HG03045 (cell line): ENCODE results near the gene NBPF4.
"Not testable (repeated sequence)": the region's sequence is repeated elsewhere in the genome, so short reads cannot be mapped to it uniquely, and the experiment has no call there.

Source experiments
- ATAC-seq: cut with Tn5 transposase; IDR thresholded peaks from one replicate; pipeline ENCODE4 v1.9.1; 2021; ENCODE audit warnings: mild to moderate bottlenecking, moderate library complexity; ENCODE audit not compliant: unreplicated experiment

The NBPF4 gene, protein sequence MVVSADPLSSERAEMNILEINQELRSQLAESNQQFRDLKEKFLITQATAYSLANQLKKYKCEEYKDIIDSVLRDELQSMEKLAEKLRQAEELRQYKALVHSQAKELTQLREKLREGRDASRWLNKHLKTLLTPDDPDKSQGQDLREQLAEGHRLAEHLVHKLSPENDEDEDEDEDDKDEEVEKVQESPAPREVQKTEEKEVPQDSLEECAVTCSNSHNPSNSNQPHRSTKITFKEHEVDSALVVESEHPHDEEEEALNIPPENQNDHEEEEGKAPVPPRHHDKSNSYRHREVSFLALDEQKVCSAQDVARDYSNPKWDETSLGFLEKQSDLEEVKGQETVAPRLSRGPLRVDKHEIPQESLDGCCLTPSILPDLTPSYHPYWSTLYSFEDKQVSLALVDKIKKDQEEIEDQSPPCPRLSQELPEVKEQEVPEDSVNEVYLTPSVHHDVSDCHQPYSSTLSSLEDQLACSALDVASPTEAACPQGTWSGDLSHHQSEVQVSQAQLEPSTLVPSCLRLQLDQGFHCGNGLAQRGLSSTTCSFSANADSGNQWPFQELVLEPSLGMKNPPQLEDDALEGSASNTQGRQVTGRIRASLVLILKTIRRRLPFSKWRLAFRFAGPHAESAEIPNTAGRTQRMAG

DNA sequence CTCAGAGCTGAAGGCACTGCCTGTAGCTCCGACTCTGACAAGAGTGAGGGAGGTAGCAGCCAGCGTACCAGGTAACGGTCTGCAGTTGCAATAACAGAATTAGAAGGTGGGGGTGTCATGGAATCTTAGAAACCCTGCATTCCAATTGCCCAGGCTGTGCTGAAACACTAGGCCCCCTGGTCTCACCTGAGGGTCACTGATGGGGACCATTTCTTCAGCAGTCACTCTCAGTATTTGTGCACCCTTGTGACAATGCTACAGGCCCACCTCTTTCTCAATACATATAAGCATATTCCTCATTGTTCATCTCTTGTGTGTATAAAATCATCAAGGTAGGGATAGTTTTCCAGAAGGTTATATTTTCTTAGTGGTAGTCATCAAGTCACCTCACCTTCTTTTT lies at the start of gene NBPF4:
TSS of gene NBPF4 (minus strand) at position 101 of the 400 bp plus-strand sequence. CDS start 315 bp downstream, outside the sequence.
- ATAC-seq, result not testable (repeated sequence)

DNA sequence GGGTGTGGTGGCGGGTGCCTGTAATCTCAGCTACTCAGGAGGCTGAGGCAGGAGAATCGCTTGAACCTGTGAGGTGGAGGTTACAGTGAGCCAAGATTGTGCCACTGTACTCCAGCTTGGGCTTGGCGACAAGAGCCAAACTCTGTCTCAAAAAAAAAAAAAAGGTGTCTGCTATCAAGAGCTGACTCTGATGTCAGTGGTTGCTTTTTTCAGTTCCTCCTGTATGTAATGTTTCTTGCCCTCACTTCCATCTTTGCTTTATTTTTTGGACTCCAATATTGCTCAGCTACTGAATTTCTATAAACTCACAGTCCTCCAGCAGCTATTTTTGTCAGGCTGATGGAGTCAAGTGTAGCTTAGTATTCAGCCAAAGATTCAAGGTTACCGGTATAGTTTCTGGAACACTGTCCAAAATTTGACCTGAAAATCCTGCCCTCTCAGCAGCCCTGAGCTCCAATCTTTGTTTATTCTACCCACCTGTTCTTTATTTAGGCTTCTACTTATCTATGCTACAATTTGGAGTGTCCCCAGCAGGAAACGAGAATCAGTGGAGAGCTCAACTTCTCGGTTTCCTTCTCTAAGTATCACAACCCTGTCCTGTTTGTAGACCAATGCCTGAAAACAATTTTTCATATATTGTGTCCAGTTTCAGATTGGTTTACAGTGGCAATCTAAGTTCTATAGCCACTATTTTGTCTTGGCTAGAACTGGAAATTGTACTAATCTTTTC lies 38.8 kb upstream of the NBPF4 start:
- not testable (repeated sequence) for ATAC-seq

DNA sequence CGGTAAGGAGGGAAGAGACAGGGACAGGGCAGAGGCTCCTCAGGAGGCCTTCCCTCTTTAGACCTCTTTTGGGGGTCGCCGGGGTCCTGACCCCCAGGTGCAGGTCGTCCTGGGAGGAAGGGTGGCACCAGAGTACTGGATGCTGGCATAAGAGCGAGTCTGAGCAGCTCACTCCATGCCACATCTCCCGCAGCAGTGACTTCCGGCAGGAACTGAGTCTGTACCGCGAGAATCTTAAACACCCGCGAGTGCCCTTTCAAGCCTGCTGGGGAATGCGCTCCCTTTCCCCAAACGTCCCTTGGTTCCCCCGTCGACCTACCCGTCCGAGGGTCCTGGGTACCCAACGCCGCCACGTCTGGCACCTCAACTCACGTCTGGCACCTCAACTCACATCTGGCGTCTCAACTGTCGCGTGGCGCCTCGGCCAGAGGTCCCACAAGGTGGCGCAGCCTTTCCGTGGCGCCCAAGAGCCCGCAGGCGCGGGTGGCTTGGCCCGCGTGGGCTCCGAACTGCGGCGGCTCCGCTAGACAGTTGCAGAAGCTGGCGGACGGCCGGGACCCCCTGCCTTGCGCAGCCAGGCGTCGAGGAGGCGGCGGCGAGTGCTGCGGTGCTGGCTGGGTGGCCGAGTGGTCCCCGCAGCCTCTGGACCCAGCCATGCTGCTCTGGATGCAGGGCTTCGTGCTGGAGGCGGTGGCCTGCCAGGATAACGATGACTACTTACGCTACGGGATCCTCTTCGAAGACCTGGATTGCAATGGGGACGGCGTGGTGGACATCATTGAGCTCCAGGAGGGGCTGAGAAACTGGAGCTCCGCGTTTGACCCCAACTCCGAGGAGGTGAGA lies 28.8 kb upstream of the NBPF4 start:
- ATAC-seq, result not testable (repeated sequence)

DNA sequence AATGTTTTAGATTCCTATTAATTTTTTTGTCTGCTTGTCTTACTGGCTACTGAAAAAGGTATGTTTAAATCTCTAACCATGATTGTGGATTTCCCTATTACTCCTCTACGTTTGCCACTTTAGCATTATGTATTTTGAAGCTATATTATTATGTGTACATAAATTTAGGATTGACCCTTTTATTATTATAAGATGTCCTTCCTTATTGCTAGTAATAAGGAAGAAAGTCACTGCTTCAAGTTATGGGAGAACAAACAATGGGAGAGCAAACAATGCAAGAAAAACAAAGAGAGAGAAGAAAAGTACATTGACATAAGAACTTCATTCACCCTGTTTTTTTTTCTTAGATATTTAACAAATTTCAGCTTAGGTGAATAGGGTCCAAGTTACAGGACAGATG lies 23.2 kb upstream of the NBPF4 start:
- not testable (repeated sequence) for ATAC-seq

DNA sequence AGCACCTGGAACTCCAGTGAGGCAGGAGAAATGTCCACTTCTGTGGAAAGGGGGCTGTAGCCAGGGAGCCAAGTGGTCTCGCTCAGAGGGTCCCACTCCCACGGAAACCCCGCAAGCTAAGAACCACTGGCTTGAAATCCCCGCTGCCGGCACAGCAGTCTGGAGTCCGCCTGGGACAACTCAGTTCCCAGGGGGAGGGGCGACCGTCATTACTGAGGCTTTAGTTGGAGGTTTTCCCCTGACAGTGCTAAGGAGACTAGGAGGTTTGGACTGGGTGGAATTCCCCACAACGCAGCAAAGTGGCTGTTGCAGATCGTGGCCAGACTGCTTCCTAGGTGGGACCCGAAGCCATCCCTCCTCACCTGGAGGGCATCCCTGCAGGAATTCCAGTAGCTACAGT lies 18.1 kb upstream of the NBPF4 start:
- ATAC-seq, result not testable (repeated sequence)

DNA sequence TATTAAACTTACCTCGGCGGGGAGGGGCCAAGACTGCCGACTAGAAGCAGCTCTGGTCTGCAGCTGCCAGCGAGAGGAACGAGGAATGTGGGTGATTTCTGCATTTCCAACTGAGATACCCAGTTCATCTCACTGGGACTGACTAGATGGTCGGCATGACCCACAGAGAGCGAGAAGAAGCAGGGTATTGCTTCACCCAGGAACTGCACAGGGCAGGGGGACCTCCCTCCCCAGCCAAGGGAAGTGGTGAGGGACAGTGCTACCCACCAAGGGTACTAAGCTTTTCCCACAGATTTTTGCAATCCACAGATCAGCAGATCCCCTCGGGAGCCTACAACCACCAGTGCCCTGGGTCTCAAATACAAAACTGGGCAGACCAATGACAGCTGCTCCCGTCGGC lies 17.6 kb upstream of the NBPF4 start:
- ATAC-seq, result not testable (repeated sequence)

DNA sequence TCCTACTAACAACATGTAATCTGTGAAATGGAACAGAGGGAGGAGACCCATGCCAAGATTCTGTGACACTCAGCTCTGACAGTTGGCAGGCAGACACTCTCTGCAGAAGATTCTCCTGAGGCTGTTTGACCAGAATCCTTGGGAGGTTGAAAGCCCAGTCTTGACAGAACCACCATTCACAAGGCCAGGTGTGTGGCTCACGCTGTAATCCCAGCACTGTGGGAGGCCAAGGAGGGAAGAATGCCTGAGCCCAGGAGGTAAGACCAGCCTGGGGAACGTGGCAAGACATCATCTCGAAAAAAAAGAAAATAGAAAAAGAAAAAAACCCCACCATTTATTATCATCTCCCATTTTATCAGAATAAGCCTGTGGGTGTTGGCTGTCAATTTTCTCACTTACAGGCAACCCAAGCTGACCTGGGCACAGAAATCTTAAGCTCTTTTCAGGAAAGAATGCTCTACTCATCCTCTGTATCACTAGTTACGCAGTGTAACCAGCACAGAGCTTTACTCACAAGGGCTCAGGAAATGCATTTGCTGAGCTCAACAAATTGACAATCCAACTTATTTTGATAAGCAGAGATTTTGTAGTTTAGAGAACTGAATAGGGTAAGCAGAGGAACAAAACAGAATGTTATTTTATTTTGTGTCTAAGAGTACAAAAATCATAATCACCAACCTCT lies 16.8 kb upstream of the NBPF4 start:
- not testable (repeated sequence) for ATAC-seq

DNA sequence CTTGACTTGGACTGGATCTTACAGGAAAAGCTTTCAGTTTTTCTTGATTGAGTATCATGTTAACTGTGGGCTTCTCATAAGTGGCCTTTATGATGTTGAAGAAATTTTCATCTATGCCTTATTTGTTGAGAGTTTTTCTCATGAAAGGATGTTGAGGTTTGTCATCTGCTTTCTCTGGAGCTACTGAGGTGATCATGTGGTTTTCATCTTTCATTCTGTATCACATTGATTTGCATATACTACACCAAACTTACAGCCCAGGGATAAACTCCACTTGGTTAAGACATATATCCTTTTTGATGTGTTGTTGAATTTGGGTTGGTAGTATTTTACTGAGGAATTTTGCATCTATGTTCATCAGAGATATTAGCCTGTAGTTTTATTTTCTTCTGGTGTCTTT lies 11.6 kb upstream of the NBPF4 start:
- not testable (repeated sequence) for ATAC-seq

DNA sequence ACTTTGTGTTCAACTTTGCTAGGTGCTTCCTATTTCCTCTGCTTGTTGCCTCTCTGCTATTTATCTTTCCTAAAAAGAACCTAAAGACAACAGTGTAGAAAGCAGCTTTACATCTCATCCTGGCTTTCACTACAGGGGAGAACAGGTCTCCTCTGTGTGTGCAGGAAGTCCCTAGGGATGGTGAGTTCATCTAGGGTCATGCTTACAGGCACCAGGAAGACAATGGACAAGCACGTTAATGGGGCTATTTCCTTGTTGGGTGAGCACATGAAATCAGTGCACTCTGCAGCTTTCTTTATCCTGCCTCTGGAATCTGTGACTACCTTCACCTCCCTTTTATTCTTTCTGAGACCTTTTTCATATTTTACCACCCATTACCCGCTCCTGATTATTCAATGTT lies 4.5 kb downstream of the NBPF4 start:
- ATAC-seq, result not testable (repeated sequence)

DNA sequence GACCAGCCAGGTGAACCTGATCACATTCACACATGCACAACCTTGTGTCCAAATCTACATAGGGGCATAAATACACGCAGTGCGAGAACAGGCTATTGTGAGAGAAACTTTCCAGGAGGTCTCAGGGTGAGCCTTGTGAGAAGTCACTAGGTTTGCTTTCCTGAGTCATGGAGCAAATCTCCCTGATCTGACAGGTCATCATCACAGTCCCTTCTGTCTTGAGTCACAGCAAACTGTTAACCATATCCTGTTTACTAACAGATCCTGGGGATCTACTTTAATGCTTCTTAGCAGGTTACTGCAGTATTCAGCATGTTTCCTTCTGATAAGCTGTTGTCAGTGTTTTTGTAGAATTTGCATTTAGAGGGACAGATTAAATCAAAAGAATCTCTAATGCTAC lies 8.6 kb downstream of the NBPF4 start:
- not testable (repeated sequence) for ATAC-seq

DNA sequence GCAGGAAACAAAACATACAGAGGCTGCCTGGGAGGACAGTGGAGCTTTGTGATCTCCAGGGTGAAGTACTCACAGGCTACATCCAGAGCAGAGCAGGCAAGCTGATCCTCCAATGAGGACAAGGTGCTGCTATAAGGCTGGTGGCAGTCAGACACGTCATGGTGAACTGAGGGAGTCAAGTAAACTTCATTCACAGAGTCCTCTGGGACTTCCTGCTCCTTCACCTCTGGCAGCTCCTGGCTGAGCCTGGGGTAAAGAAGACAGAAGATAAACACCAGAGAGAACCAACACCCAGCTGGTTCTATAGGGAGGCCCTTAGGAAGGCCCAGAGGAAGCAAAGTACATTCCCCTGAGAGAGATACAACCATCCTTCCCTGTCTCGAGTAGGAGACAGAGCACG lies 11.7 kb downstream of the NBPF4 start:
- not testable (repeated sequence) for ATAC-seq

DNA sequence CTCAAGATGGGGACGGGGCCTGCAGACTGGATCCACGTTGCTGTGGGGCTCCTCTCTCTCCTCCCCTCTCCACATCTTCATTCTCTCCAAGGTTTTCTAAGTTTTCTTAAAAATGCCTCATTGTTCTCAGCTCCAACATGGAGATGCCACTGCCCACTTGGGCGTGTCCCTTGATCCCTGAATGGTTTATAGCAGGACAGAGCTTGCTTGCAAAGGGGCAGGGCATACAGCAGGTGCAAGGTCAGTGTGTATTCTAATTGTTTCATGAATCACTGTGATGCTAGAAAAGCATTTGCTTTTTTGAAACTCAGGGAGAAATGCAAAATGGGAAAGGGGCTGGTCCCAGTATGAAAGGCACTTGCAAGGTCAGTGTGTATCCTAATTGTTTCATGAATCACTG lies 13.9 kb downstream of the NBPF4 start:
- ATAC-seq, result not testable (repeated sequence)

DNA sequence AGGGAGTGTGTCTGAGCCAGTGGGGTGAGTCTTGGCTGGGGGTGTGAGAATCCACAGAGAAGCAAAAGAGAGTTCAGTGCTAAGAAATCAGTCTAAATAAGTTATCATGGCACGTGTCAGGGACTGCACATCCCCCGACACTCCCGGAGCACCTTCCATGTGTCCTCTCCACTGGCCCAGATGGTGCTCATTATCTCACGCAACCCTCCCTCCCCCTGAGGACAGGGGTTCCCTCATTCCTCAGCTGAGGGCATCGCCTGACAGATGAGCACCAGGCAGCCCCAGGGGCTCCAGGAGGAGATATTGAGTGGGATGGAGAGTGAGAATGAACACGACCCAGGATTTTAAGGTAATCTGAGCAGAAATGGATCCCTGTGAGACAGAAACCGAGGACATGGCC lies 16.1 kb downstream of the NBPF4 start:
- ATAC-seq, result not testable (repeated sequence)

DNA sequence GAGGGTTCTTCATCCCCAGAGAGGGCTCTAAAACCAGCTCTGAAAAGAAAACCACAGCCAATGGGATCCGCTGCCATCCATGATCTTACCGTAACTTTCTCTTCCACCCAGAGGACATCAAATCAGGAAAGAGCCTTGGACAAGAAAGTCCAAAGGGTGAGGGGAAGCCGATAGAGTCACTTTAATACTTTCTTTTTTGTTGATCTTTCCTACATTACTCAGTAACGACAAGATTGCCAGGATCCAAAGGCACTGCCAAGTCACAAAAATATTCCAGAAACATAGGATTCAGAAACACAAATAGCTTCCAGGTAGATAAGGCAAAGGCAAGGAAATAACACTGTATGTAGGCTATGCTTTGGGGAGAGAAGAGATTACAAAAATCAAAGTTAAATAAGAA lies 17.0 kb downstream of the NBPF4 start:
- not testable (repeated sequence) for ATAC-seq

DNA sequence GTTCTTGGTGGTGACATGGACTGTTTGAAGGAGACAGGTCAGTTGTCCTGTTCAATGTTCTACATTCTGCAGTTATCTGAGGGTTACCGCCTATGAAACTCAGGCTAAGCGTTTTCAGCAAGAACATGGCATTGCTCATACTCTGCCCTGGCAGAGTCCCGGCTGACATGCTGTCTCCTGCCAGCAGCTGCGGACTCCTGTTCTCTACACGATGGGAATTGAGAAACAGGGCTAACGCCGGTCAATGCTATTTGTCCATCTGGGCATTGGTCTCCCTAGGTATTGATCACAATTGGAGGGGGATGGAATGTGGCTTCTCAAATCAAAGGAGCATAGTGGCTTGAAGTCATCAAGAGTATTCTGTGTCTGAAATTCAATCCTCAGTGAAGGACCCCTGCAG lies 20.6 kb downstream of the NBPF4 start:
- ATAC-seq, result not testable (repeated sequence)

DNA sequence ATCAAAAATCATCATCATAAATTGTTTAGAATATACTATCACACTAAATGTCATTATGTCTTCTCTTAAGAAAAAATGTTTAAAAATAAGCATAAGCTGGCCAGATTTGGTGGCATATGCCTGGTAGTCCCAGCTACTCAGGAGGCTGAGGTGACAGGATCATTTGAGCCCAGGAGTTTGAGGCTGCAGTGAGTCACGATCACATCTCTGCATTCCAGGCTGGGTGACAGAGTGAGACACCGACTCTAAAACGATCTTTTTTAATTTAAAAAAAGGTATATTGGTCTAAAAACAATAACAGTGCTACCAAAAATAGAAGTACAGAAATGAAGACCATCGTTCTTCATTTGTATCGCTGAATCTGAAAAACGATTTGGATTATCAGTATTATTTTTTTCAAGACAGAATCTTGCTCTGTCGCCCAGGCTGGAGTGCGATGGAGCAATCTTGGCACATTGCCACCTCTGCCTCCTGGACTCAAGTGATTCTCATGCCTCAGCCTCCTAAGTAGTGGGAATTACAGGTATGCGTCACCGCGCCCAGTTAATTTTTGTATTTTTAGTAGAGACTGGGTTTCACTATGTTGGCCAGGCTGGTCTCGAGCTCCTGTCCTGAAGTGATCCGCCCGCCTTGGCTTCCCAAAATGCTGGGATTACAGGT lies 26.2 kb downstream of the NBPF4 start:
- not testable (repeated sequence) for ATAC-seq

DNA sequence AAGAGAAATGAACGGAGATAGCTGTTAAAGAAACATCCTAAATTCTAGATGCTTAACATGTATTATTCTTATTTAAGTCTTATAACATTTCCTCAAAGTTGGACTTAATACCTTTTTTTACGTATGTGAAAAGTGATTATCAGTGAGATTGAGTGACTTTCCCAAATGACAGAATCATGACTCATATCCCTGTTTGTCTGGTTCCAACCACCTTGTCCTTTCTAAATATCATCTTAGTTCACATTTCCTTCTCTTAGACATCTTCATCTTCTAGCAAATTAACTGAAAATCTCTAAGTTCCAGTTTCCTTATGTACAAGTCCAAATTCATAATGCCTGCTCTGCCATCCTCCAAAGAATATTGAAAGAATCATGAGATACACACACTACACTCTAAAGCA lies 26.9 kb downstream of the NBPF4 start:
- ATAC-seq, result not testable (repeated sequence)

DNA sequence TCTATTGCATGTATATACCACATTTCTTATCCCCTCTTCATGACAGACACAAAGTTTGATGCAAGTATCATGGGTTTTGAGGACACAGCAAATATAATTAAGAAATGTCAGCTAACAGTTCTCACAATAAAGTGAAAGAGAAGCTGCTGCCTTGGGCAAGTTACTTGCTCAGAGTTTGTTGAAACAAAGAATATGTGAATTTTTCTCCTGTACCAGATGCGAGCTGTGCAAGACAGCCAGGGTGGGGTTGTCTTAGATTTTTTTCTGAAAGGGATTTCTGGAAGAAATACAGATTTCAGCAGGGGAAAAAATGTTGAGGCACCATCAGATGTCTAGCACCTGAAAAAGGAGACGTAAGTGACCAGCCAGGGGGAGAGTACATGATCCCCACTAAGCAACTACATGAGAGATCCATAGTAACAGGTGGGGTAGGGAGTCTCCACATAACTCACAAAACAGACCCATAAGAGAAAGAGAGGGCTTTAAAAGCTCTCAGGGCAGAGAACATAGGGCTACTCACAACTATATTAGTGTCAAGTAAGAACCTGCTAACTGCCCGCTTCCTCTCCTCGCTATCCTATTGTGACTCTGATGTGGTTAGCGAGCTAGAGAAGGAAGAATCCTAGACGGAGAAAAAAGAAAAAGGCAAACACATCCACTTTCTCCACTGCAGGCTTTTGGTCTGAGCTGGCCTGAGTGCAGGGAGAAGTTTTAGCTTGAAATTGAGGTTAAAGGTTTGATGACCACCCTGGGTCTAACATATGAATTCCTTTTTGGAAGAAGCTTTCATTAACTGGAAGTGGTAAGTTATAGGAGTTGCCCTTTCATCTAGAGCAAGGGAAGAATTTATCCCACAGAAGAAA lies 27.6 kb downstream of the NBPF4 start:
- ATAC-seq, result not testable (repeated sequence)
